IMR-90 (cell line): Measurements from ENCODE around the gene VRK2. TPM values are rescaled to one million over a fixed set of nuclear protein-coding genes. Genes with fewer than 3 reads are reported as not detected.

Experiments
- ATAC-seq: fragments of 200-7000 bp; cut with Tn5 transposase; 2 replicates; pipeline ENCODE4 v1.9.1; 2020; ENCODE audit warnings: low read depth, mild to moderate bottlenecking, moderate library complexity
- BruUV-seq: library from RNA; stranded (reverse); fragments of 400-500 nt; replicated peaks from 2 replicates; lab custom pipeline; 2021; lab: Mats Ljungman, UMichigan
- CTCF ChIA-PET: fragments of 300-600 bp; formaldehyde crosslinking; extraction: SDS; loops from one replicate; lab custom pipeline; 2021; ENCODE audit warnings: antibody characterized with exemption; lab: Yijun Ruan, JAX
- POLR2A ChIA-PET: fragments of 300-600 bp; sonication (Branson Sonifier 250); formaldehyde crosslinking; loops from one replicate; lab custom pipeline; 2022; ENCODE audit warnings: antibody characterized with exemption; ENCODE audit not compliant: unreplicated experiment; lab: Charles Lee
- DNase-seq: peaks from one replicate; pipeline ENCODE4 v3.0.0; 2013
- H2AFZ ChIP-seq: replicated peaks from 2 replicates; pipeline ENCODE3; 2013; ENCODE audit warnings: low read length, mild to moderate bottlenecking; ENCODE audit not compliant: poor library complexity
- H2AK5ac ChIP-seq: 2 replicates; pipeline ENCODE4 v1.6.1; 2013; ENCODE audit warnings: low read depth, low read length, inconsistent platforms
- H2AK9ac ChIP-seq: replicated peaks from 2 replicates; pipeline ENCODE3; 2013; ENCODE audit warnings: mild to moderate bottlenecking, low read depth, low read length, moderate library complexity; ENCODE audit not compliant: poor library complexity
- H2BK120ac ChIP-seq: 2 replicates; pipeline ENCODE4 v1.6.1; 2013; ENCODE audit warnings: low read depth, low read length, inconsistent platforms
- H2BK15ac ChIP-seq: 3 replicates; pipeline ENCODE4 v1.6.1; 2013; ENCODE audit warnings: low read depth, low read length, inconsistent platforms
- H2BK20ac ChIP-seq: 2 replicates; pipeline ENCODE4 v1.6.1; 2013; ENCODE audit warnings: low read depth, mild to moderate bottlenecking, inconsistent platforms, low read length, moderate library complexity
- H2BK5ac ChIP-seq: 2 replicates; pipeline ENCODE4 v1.6.1; 2013; ENCODE audit warnings: mild to moderate bottlenecking, low read depth, low read length, inconsistent platforms; ENCODE audit not compliant: poor library complexity, severe bottlenecking
- H3K14ac ChIP-seq: replicated peaks from 2 replicates; pipeline ENCODE4 v1.6.1; 2013; ENCODE audit warnings: low read depth, low read length, inconsistent platforms
- H3K18ac ChIP-seq: 2 replicates; pipeline ENCODE4 v1.6.1; 2013; ENCODE audit warnings: low read depth, low read length, control low read depth
- H3K23ac ChIP-seq: 2 replicates; pipeline ENCODE4 v1.6.1; 2013; ENCODE audit warnings: low read depth, low read length, inconsistent platforms
- H3K27ac ChIP-seq: 2 replicates; pipeline ENCODE4 v1.5.1; 2013; ENCODE audit warnings: mild to moderate bottlenecking, control low read depth, low read length; ENCODE audit not compliant: insufficient read depth
- H3K27me3 ChIP-seq: 2 replicates; pipeline ENCODE4 v1.6.1; 2013; ENCODE audit warnings: low read length; ENCODE audit not compliant: control insufficient read depth, insufficient read depth
- H3K36me3 ChIP-seq: 2 replicates; pipeline ENCODE4 v1.6.1; 2013; ENCODE audit warnings: low read length, mixed read lengths; ENCODE audit not compliant: control insufficient read depth, insufficient read depth
- H3K4ac ChIP-seq: 2 replicates; pipeline ENCODE4 v1.6.1; 2013; ENCODE audit warnings: low read depth, low read length, inconsistent platforms
- H3K4me1 ChIP-seq: 2 replicates; pipeline ENCODE4 v1.6.1; 2013; ENCODE audit warnings: low read length, mixed read lengths; ENCODE audit not compliant: control insufficient read depth, insufficient read depth
- H3K4me2 ChIP-seq: 2 replicates; pipeline ENCODE4 v1.6.1; 2013; ENCODE audit warnings: low read depth, mild to moderate bottlenecking, control low read depth, low read length, moderate library complexity
- H3K4me3 ChIP-seq: 2 replicates; pipeline ENCODE4 v1.5.1; 2013; ENCODE audit warnings: low read depth, mild to moderate bottlenecking, control low read depth, low read length, moderate library complexity; ENCODE audit not compliant: insufficient read depth
- H3K56ac ChIP-seq: 2 replicates; pipeline ENCODE4 v1.6.1; 2013; ENCODE audit warnings: low read length, inconsistent platforms; ENCODE audit not compliant: insufficient read depth; ENCODE audit errors: extremely low read depth
- H3K79me1 ChIP-seq, 2 experiments: 2 replicates each; pipeline ENCODE4 v1.6.1; 2013; ENCODE audit warnings: low read length in 2 of 2, inconsistent platforms in 1 of 2, low read depth in 1 of 2
- H3K9ac ChIP-seq: 2 replicates; pipeline ENCODE4 v1.6.1; 2013; ENCODE audit warnings: low read depth, low read length, control low read depth
- H3K9me1 ChIP-seq: 2 replicates; pipeline ENCODE4 v1.6.1; 2013; ENCODE audit warnings: low read length, inconsistent platforms; ENCODE audit not compliant: insufficient read depth
- H3K9me3 ChIP-seq: 2 replicates; pipeline ENCODE4 v1.6.1; 2013; ENCODE audit warnings: low read length; ENCODE audit not compliant: control insufficient read depth, insufficient read depth
- H4K20me1 ChIP-seq: 2 replicates; pipeline ENCODE4 v1.6.1; 2013; ENCODE audit warnings: low read length, inconsistent platforms; ENCODE audit not compliant: insufficient read depth
- H4K5ac ChIP-seq: 2 replicates; pipeline ENCODE4 v1.6.1; 2013; ENCODE audit warnings: mild to moderate bottlenecking, low read depth, low read length, control low read depth
- H4K8ac ChIP-seq, 2 experiments: 2 replicates each; pipeline ENCODE4 v1.6.1; 2013; ENCODE audit warnings: low read depth in 2 of 2, low read length in 2 of 2, control low read depth in 1 of 2, inconsistent platforms in 1 of 2
- H4K91ac ChIP-seq: 2 replicates; pipeline ENCODE4 v1.6.1; 2013; ENCODE audit warnings: low read depth, low read length, inconsistent platforms; ENCODE audit not compliant: insufficient read depth
- BHLHE40 ChIP-seq: fragments of 150-350 bp; IDR thresholded peaks from 2 replicates; pipeline ENCODE4 v1.6.1; 2016; ENCODE audit warnings: mild to moderate bottlenecking, low read depth, low read length
- CEBPB ChIP-seq: IDR thresholded peaks from 2 replicates; pipeline ENCODE4 v1.6.1; 2012; ENCODE audit warnings: low read depth, low read length, improper control_type of control experiment
- CHD1 ChIP-seq: IDR thresholded peaks from 2 replicates; pipeline ENCODE4 v1.6.1; 2012; ENCODE audit warnings: low read depth, low read length, improper control_type of control experiment
- MAFK ChIP-seq: IDR thresholded peaks from 2 replicates; pipeline ENCODE4 v1.6.1; 2012; ENCODE audit warnings: low read depth, low read length, improper control_type of control experiment
- MXI1 ChIP-seq: IDR thresholded peaks from 2 replicates; pipeline ENCODE4 v1.6.1; 2012; ENCODE audit warnings: low read depth, mild to moderate bottlenecking, low read length, moderate library complexity, borderline replicate concordance
- POLR2A ChIP-seq: IDR thresholded peaks from 2 replicates; pipeline ENCODE4 v1.6.1; 2012; ENCODE audit warnings: mild to moderate bottlenecking, low read depth, low read length
- RFX5 ChIP-seq: IDR thresholded peaks from 2 replicates; pipeline ENCODE4 v1.8.0; 2012; ENCODE audit warnings: low read depth, mild to moderate bottlenecking, low read length, moderate library complexity
- SMC3 ChIP-seq: fragments of 150-350 bp; IDR thresholded peaks from 2 replicates; pipeline ENCODE4 v1.6.1; 2016; ENCODE audit warnings: low read depth, mild to moderate bottlenecking, antibody characterized with exemption, low read length, moderate library complexity
- dilution Hi-C: fragments of 300-500 bp; cut with HindIII; formaldehyde crosslinking; loops from one replicate; pipeline ENCODE4 v1.14.3; 2018; ENCODE audit warnings: low sequenced_read_pairs; ENCODE audit not compliant: unreplicated experiment
- in situ Hi-C: fragments of 300-500 bp; cut with MboI; formaldehyde crosslinking; loops from 3 replicates; pipeline ENCODE4 v1.14.3; 2019; ENCODE audit warnings: low sequenced_read_pairs, inconsistent platforms, mixed read lengths
- intact Hi-C: fragments of 100-400 bp; cut with micrococcal nuclease; formaldehyde crosslinking; loops from 2 replicates; pipeline ENCODE4 v1.10.0; 2022
- polyA plus RNA-seq, 3 experiments: library from polyadenylated mRNA; depleted of rRNA; stranded (reverse); fragments of >200 nt; gene quantifications; 2 replicates each; pipeline ENCODE4 v1.2.3, GENCODE V29; 2012; ENCODE audit warnings: low replicate concordance in 1 of 3
- total RNA-seq: library from RNA; depleted of rRNA; stranded (reverse); fragments of >200 nt; gene quantifications from 2 replicates; pipeline ENCODE4 v1.2.3, GENCODE V29; 2012
- TF ChIP-seq, protein P1 (sequence below): fragments of 150-350 bp; IDR thresholded peaks from 2 replicates; pipeline ENCODE4 v1.6.1; 2016; ENCODE audit warnings: low read depth, mild to moderate bottlenecking, low read length, moderate library complexity, borderline replicate concordance

The VRK2 gene
- total and polyA plus RNA-seq, 2 of the 4 experiments (the other 2 are of a cell fraction), result 12.2 to 22.8 TPM

DNA sequence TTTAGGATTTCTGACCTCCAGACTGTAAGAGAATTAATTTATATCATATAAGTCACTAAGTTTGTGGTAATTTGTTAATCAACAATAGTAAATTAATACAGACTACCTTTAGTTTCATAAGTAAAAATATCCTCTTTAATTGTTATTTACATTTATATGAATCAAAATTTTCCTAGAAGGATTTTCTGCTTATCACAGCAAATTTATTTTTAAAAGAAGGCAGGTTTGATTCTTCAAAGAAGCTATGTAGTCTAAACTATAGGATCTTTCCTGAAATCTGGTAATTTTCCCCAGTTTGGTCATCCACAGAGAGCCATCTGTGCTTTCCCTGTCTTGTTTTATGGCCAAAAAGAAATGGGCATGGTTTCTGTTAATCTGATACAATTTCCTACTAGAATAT is 13.1 kb upstream of the VRK2 start:
- Histone ChIP-seq H2AK9ac (no peak overlapping the region), H3K9me3 (peaks cover 4% of the 10 kb centered on the region), H3K14ac (no peak overlapping the region), H2AFZ (no peak overlapping the region), H4K5ac (no peak overlapping the region), H2AK5ac (0 out of 2 replicates have a peak overlapping the region, but pooled peaks have one; percentile 15), H2BK120ac (no peak overlapping the region; the same call in 1 of the 2 replicates), H3K56ac (no peak overlapping the region), H3K4ac (no peak overlapping the region), H3K4me3 (no peak overlapping the region), H3K36me3 (no peaks in the 10 kb centered on the region), H2BK15ac (no peak overlapping the region; the same call in 2 of the 3 replicates), H3K4me1 (peaks cover 6% of the 10 kb centered on the region), H3K9ac (no peak overlapping the region), H2BK5ac (no peak overlapping the region), H2BK20ac (no peak overlapping the region), H3K79me1 (no peaks in the 10 kb centered on the region), H3K27me3 (no peaks in the 10 kb centered on the region), H4K20me1 (no peaks in the 10 kb centered on the region), H3K23ac (no peak overlapping the region), H3K9me1 (peaks cover 7% of the 10 kb centered on the region; the same call in 1 of the 2 replicates), H3K18ac (no peak overlapping the region), H4K8ac (no peak overlapping the region), H3K27ac (no peak overlapping the region), H4K91ac (no peak overlapping the region), H3K4me2 (no peak overlapping the region)
- ATAC-seq, result no peak
- DNase-seq, result no peak
- CTCF ChIA-PET, result no interaction called here
- no TSS peak for BruUV-seq
- no peak for TF ChIP-seq CHD1
- no peak for TF ChIP-seq BHLHE40
- TF ChIP-seq, protein P1, sequence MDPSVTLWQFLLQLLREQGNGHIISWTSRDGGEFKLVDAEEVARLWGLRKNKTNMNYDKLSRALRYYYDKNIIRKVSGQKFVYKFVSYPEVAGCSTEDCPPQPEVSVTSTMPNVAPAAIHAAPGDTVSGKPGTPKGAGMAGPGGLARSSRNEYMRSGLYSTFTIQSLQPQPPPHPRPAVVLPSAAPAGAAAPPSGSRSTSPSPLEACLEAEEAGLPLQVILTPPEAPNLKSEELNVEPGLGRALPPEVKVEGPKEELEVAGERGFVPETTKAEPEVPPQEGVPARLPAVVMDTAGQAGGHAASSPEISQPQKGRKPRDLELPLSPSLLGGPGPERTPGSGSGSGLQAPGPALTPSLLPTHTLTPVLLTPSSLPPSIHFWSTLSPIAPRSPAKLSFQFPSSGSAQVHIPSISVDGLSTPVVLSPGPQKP, result no peak
- no peak for TF ChIP-seq MXI1
- peak; percentile 76 for TF ChIP-seq MAFK
- TF ChIP-seq CEBPB, result no peak
- no peak for TF ChIP-seq POLR2A
- no peak for TF ChIP-seq SMC3
- TF ChIP-seq RFX5, result no peak
- intact Hi-C loops, result no loop called here
- in situ Hi-C loops, result no loop called here
- dilution Hi-C loops, result no loop called here
- POLR2A ChIA-PET, result no interaction called here
